Measurements from ENCODE around the gene ACTR10.

The ACTR10 gene

DNA sequence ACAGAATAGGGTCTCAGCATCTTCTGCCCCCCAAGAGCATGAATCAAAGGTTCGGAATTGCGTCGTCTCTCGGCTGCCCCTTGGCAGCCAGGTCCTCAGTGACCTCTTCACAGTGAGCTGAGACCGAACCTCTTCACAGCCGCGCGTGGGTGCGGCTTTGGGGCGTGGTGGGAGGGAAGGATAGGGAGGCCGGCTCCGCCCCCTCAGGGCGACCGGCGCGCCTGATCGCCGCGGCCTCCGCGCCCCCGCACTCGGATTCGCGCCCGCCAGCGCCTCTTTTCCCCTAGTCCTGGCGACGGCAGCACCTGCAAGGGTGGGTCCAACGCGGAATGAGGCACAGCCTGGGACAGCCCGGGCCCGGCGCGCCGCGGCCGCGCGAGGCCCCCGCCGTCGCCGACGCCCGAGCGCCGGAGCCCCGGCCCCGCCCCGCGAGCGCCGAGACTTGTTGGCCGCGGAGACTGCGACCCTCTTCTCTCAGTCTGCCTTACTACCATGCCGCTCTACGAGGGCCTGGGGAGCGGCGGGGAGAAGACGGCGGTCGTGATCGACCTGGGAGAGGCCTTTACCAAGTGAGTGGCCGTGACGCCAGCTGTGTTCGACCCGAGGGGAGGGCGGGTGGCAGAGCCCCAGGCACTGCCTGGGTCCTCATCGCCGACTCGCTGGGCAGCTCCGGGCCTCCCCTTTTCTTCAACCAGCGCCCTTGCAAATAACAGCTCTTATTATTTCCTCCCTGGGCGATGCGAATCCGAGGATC is at the start of gene ACTR10:
ACTR10 (plus strand) TSS at position 424 of the 754 bp plus-strand sequence; CDS start at position 493, 69 bp downstream.
- in situ Hi-C loops (cut with MboI; ENCODE audit: low sequenced_read_pairs), result no loop called here

DNA sequence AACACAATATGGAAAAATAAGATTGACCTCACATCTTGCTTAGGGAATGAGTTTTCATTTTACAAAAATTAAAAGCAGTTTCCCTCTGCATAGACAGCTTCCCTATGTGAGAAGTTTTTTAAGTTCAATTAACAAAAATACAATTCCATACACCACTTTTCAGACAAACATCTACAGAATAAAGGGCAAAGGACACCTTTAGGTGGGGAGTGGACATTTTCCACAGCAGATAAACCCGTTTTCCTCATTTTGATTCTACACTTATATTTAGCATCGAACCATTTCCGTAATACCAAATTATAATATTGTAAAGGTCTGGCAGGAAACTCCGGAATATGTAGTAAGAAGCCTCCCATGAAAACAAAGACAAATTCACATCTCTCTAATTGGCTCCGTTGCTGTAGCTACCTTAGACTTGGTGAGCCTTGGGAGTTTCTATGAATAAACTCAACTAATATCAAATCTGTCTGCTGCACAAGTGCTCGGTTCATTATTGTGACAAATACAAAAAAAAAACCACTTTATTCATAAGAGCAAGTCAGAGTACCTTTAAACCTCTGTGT is 49.6 kb upstream of the ACTR10 start:
- in situ Hi-C loops (cut with MboI; ENCODE audit: low sequenced_read_pairs), result no loop called here

DNA sequence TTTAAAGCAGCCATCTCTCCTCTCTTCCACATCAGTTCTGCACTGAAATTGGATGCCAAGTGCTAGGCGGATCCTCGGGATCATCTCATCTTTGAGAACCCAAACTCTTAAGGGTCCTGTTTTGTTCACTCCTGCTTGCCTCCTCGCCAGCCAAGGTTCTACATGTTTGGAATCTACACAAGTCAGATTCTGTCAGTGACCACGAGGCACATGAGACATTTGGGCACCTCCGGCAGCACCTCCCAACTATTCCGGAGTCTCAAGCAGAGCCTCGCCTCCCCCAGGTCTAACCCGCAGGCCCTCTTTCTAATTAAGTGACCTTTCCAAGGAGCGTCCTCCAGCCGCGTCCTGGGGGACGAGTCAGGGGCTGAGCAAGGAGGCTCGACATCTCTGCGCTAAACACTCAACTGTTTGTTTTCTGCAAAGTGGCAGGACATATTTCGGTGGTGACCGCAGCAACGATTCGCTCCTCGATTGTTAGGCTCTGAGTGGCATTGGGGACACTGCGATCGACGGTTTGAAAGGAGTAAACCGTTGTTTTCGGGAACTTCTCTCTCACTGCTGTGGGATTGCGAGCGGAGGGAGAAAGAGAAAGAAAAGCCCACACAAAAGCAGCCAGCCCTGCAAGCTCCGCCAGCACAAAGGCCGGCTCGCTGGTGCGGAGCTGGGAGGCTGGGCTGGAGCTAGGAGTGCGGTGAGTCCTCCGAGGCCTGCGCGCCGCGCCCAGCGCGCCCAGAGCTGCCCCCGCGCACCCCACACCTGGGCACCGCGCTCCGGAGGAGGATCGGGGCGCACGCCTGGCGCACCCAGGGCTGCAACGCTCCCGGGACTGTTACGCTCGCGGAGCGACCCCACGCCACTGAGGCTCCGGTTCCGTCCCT is 48.6 kb upstream of the ACTR10 start:
- in situ Hi-C loops (cut with MboI; ENCODE audit: low sequenced_read_pairs), result no loop called here

DNA sequence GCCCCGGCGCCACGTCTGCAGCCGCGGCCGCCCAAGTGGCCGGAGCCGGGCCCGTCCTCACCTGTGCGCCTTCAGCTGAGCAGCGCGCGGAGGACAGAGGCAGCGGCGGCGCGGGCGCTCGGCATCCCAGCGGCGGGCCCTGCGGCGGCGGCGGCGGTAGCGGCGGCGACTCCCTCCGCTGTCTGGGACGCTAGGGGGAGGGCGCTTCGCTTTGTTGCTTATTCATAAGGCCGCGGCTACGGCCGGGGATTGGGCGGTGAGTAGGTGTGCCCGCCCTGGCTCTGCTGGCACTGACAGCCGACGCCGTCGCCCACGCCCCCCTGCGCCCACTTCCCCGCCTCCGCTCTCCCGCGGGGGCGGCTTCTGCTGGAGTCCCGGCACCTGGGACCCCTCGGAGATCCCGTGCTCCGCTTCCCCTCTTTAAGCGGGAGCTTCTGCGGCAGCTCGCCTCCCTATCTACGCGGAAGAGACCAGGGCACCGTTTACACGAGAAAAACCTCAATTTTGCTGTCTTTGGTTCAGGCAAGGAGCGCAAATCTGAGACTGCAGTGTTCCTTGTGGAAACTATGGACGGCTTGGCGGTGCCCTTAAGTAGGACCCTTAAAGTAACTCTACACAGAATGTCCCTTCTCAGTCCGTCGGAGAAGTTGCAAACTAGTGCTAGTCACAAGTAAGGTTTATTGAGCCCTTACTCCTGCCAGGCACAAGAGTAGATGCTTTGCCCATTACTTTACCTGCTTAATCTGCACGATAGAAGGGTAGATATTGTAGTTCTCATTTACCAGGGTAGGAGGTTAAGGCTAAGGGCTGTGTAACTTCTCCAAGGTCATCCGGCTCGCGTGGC is 47.7 kb upstream of the ACTR10 start, which contains the start of gene ARMH4:
ARMH4 (minus strand) TSS at position 200 of the 844 bp plus-strand sequence. CDS start 12,855 bp downstream, outside the sequence.
- in situ Hi-C loops (cut with MboI; ENCODE audit: low sequenced_read_pairs), result no loop called here

DNA sequence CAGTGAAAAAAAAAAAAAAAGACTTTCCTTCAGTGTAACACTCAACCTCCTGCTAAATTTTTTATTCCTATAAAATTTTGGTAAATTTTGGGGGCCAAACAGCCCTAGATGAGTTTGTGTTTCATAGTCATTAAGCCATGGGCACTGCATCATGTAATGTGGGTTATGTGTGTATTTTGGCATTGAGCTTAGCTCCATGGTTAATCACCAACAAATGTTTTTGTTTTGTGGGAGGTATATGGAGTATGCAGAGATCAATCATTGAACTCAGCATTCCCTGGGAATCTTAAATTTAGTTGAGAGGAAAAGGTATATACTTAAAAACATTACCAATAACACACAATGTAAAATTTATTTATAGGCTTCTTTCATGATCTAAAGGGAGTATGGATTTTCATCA is 39.4 kb upstream of the ACTR10 start:
- in situ Hi-C loops (cut with MboI; ENCODE audit: low sequenced_read_pairs), result no loop called here

DNA sequence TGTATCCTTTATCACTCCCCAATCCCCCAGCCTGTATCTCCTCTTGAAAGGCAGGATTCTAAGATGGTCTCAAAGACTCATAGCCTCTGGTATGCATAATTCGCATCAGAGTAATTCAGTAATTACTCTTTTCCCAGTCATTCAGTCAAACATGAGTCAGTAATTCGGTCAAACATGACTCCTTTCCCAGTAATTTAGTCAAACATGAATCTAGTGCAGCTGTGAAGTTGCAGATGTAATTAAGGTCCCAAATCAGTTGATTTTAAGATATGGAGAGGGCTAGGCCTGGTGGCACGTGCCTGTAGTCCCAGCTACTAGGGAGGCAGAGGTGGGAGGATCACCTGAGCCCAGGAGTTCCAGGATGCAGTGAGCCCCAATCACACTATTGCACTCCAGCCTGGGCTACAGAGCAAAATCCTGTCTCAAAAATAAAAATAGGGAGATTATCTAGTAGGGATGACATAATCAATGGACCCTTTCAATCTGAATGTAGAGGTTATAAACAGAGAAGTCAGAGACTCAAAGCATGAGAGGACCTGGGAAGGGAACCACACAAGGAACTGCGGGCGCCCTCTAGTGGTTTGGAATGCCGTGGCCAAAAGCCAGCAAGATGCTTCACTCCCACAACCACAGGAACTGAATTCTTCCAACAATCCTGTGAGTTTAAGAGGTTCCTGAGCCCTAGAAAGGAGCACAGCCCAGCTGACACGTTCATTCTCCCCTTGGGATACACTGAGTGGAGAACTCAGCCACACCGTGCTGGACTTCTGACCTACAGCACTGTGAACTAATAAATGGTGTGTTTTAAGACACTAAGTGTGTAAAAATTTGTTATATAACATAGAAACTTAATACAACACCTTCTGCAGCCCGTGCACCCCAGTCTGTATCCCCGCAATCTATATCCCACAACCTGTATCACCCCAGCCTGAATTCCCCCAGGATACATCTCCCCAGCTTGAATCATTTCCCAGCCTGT is 33.7 kb upstream of the ACTR10 start:
- in situ Hi-C loops (cut with MboI; ENCODE audit: low sequenced_read_pairs), result no loop called here

DNA sequence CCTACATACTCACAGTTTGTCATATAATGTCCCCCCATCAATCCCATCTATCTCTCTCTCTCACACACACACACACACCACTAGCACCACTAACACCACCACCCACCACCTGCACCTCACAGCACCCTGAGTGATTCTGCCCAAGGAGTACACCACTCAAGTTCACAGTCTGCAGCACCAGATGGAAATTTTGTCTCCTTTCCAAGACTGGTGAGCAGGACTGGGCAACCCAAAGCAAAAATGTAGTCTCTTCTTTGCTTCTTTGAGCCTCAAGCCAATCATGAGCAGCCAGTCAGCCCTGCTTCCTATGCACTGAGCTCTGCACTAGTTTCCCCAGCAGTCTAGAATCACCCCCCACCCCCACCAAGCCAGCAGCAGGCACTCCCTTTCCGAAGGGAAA is 32.9 kb upstream of the ACTR10 start:
- in situ Hi-C loops (cut with MboI; ENCODE audit: low sequenced_read_pairs), result no loop called here

DNA sequence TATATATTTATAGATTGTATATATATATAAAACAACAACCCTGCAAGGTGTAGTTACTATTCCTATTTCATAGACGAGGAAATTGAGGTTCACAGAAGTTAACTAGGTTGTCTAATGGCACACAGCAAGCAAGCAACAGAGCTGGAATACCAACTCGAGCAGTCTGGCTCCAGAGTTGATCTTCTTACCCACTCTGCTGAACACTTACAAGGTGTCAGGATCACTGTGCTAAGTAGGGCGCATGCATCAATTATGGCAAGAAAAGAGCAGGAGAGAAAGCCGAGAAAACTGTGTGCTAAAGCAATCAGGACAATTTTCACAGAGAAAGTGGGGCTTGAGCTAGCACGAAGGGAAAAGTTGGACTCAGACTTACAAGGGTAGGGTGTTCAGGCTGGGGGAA is 32.1 kb upstream of the ACTR10 start:
- in situ Hi-C loops (cut with MboI; ENCODE audit: low sequenced_read_pairs), result no loop called here

DNA sequence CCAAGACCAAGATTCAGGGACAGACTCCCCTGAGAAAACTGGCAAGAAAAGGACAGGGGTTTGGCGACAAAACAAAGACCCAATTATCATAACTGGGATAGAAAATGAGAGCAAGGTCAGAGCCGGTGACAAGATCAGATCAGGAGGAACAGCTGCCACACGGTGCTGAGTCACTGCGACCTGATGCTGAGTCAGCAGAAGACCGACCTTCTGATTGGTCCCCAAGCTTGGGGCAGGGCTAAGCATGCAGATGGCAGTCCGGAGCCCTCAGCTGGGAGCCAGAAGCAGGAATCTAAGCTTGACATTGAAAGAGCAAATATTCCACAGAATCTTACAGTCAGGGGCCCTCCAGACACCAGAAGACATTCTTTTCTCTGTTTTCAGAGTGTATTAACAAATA is 28.9 kb upstream of the ACTR10 start:
- in situ Hi-C loops (cut with MboI; ENCODE audit: low sequenced_read_pairs), result no loop called here

DNA sequence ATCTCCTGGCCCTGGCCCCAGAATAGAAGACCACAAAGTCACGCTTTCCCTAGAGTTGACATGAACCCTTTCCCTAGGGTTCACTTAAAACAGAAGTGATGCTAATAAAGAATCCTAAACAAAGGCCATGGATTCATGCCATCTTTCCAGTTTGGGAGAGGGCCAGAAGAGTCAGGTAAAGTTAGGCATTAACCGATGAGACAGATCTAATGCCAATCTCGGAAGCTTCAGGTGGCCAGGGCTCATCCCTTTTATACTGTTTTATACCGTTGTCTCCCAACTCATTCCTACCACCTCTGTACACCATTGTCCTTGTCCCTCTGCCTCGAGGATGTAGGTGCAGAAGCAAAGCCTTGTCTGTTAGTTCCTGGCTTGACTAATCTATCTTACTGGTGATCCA is 22.8 kb upstream of the ACTR10 start:
- in situ Hi-C loops (cut with MboI; ENCODE audit: low sequenced_read_pairs), result no loop called here

DNA sequence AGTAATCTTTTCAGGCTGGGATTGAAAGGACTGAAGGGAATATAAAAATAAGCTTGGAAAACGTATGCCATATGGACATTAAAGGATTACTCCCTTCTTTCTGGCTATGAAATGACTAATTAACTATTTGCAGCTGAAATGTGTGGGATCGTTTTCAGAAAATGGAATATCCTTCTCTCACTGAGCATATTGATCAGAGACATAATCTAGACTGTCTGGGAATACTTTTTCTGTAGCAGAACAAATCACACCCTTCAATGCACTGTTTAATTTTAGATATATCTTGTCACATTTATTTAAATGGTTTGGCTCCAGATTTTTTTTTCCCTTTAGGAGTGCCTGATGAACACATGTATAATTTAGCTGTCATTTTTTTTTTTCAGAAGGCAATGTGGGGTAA is 10.8 kb upstream of the ACTR10 start:
- in situ Hi-C loops (cut with MboI; ENCODE audit: low sequenced_read_pairs), result no loop called here

DNA sequence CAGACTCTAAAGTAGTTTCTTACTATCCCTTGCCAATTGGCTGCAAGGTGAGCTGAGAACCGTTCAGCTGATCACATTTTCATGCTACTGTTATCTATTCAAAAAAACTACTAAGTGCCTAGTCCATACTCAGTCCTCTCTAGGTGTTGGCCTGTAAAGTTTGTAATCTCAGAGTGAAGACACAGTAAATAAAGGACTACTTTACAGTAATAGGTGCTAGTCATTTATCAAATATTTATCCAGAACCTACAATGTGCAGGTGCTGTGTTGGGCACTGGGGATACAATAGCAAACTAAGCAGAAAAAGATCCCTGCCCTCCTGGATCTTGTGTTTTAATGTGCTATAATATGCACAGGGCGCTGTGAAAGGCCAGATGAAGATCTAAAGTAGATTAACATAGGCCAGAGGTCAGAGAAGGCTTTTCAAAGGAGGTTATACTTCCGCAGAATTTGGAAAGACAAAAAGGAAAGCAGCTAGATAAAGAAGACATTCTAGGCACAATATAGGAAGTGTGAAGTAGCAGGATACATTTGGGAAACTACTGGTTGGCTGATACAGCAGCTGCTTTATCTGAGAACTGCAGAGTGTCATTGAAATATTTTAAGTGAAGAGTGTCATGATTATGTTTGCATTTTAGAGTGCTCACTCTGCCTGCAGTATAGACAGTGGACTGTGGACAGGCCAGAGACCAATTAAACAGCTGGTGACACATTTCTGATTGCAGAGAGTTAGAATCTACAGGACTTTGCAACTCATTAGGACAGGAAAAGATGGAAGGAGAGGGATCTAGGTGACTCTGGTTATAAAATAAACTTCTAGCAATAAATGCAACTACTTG is 8.0 kb upstream of the ACTR10 start:
- in situ Hi-C loops (cut with MboI; ENCODE audit: low sequenced_read_pairs), result no loop called here

DNA sequence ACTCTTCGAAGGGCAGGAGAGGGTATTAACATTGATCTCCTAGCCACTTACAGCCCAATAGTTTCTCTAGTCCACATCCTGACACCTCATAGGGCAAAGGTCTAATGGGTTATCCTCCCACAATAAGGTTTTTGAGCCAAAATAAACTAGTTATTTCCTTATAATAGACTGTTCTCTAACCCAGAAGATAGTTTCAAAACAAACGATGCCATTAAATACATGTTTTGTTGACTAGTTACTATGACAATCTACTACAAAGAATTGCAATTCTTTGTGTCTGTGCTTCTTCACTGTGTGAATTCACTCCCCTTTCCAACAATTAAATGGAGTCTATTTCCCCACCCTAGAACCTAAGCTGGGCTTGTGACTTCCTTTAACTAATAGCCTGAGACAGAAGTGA is 6.4 kb upstream of the ACTR10 start:
- in situ Hi-C loops (cut with MboI; ENCODE audit: low sequenced_read_pairs), result no loop called here

DNA sequence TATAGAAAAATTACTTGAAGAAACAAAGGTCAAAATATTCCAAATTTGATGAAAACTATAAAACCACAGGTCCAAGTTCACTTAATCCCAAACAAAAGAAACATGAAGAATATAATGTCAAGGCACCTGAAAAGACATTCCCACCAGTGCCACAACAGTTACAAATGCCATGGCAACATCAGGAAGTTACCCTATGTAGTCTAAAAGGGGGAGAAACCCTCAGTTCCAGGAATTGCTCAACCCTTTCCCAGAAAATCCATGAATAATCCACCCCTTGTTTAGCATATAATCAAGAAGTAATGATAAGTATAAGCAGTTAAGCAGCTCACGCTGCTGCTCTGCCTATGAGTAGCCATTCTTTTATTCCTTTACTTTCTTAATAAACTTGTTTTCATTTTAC is 3.8 kb upstream of the ACTR10 start:
- in situ Hi-C loops (cut with MboI; ENCODE audit: low sequenced_read_pairs), result no loop called here

DNA sequence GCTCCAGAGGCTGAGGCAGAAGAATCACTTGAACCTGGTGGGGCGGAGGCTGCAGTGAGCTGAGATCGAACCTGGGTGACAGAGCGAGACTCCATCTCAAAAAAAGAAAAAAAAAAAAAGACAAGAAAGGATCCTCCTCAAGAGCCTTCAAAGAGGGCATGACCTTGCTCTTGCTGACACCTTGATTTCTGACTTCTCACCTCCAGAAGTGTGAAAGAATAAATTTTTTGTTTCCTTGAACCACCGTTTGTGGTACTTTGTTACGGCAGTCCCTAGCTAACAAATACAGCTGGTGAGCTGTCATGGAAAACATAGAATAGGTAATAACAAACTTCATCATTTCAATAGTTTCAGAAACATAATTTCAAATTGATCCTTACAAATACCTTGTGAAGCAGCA is 1.9 kb upstream of the ACTR10 start:
- in situ Hi-C loops (cut with MboI; ENCODE audit: low sequenced_read_pairs), result no loop called here

DNA sequence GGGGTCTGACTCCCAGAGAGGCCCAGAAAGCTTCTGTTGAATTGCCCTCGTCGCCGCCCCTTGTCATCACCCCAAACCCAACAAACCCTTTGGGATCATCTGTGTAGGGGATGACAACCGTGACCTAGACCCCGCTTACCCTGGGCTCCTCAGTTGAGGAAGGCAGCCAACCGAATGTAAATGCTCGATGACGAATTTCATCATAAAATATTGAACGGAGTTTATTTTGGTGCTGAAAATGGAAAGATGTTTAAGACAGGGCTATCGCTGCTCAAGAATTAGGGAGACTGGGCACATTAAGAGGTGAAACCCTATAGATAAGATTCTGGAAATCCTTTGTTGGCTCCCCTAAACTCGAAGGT is 512 bp downstream of the ACTR10 start:
- in situ Hi-C loops (cut with MboI; ENCODE audit: low sequenced_read_pairs), result no loop called here

DNA sequence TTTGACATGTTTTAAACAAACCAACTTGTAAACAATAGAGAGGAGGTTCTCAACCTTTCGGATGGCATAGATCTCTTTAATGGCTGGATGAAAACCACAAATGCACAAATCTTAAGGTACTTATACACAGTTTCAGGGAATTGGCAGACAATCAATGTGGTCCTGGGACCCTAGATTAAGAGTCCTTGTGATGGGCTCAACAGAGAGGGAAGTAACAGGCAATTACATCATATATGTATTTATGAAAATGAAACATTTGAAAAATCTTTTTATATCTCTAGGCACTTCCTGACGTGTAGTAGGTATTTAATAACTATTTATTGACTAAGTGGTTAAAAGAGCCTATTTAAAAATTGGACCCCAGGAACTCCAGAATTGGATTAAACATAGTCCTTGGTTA is 897 bp downstream of the ACTR10 start:
- in situ Hi-C loops (cut with MboI; ENCODE audit: low sequenced_read_pairs), result no loop called here

DNA sequence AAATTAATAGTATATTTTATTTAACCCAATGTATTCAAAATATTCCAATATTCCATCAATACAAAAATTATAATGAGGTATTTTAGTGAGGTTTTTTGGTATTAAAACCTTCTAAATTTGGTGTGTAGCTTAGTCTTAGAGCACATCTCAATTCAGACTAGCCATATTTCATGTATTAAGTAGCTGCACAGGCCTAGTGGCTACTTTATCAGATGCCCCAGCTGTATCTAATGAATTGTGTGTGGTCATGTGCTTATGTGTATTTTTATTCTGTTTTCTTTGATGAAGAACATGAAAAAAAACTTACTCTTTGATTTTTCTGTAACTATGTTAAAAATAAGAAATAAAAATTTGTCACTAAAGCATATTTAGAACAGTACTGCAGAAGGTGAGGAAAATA is 13.2 kb downstream of the ACTR10 start:
- in situ Hi-C loops (cut with MboI; ENCODE audit: low sequenced_read_pairs), result no loop called here
